Motor neuron (in vitro differentiated cells): ENCODE measurements around the gene MEGF11. TPM values are rescaled to one million over a fixed set of nuclear protein-coding genes. Genes with fewer than 3 reads are reported as not detected.

ENCODE experiments used
- ATAC-seq, 8 experiments: fragments of 200-7000 bp; cut with Tn5 transposase; replicated peaks in 6 of 8; 2 replicates each; pipeline ENCODE4 v1.8.0; 2021; ENCODE audit warnings: mild to moderate bottlenecking in 8 of 8, moderate library complexity in 8 of 8
- H3K27ac ChIP-seq, 2 donors: fragments of 250-450 bp; sonication (Bioruptor Pico); 2 replicates each; pipeline ENCODE4 v1.9.0; 2021; ENCODE audit warnings: antibody characterized with exemption in 2 of 2, mild to moderate bottlenecking in 2 of 2, moderate library complexity in 1 of 2
- H3K4me1 ChIP-seq, 2 donors: fragments of 250-450 bp; sonication (Bioruptor Pico); replicated peaks in 1 of 2; 2 replicates each; pipeline ENCODE4 v1.6.1; 2021; ENCODE audit warnings: antibody characterized with exemption in 2 of 2, mild to moderate bottlenecking in 2 of 2, moderate library complexity in 1 of 2
- H3K4me3 ChIP-seq, 5 donors: fragments of 250-450 bp; sonication (Bioruptor Pico); 2 replicates each; pipeline ENCODE4 v1.9.0; 2021; ENCODE audit warnings: antibody characterized with exemption in 5 of 5, mild to moderate bottlenecking in 5 of 5, moderate library complexity in 4 of 5
- WGBS, 10 experiments: fragments of 450-650 bp; shearing (Covaris generic); methylation state at CpG; one replicate each; pipeline ENCODE4 v1.0.0; 2022; 5-methylcytosine and 5-hydroxymethylcytosine counted together
- in situ Hi-C, 9 experiments: fragments of 400-800 bp; cut with MboI; loops; one replicate each; pipeline ENCODE4 v1.15.0; 2021; ENCODE audit warnings: low sequenced_read_pairs in 9 of 9, low pct_unique_long_range_greater_than_20kb in 2 of 9; ENCODE audit not compliant: unreplicated experiment in 9 of 9
- total RNA-seq, 8 experiments: library from RNA; unstranded; fragments of 300-600 nt; gene quantifications; 2 replicates each; pipeline versions ENCODE4 v1.2.3 to v1.2.4, GENCODE V29; 2022

Gene MEGF11
- total RNA-seq = 10 to 100 TPM in 3 of 8 experiments, 1 to 10 TPM in 5; 2.8 to 18.2 (median 9.0) TPM

- peak; percentile 29 to 64 (median 58) for ATAC-seq
- WGBS, 10 experiments = 0 to 3% (median 0%) methylated on average over 2 to 11 of the region's 64 CpGs; no CpG with 5 or more reads in 1 of the 10 experiments
- in situ Hi-C loops = no loop called here
- peak within 1 kb of the TSS; percentile 41 to 64 (median 45) for H3K4me3 ChIP-seq
- H3K4me1 ChIP-seq = peaks cover 7 to 8% of the 10 kb centered on the region in 2 donors
- H3K27ac ChIP-seq = no peak within 1 kb of the TSS
These were observed at the start of gene MEGF11 for GRCh38 chr15:66253418-66254088. Gene MEGF11 (minus strand): TSS chr15:66253750. CDS start chr15:66128403, 125,347 bp downstream.

GRCh38 chr15:66302489-66303278 is 49.1 kb upstream of the MEGF11 start:
- Histone ChIP-seq H3K4me1 (peaks cover 0 to 4% of the 10 kb centered on the region in 2 donors), H3K4me3 (no peak overlapping the region), H3K27ac (no peak overlapping the region)
- WGBS, 10 experiments = 44 to 100% (median 72%) methylated on average over 1 to 5 of the region's 5 CpGs; no CpG with 5 or more reads in 2 of the 10 experiments
- in situ Hi-C loops = no loop called here
- peak in 3 of 8 experiments; percentile 78 to 88 (median 87) for ATAC-seq

GRCh38 chr15:66298803-66299251 is 45.3 kb upstream of the MEGF11 start:
- peaks cover 19 to 21% of the 10 kb centered on the region in 2 donors for H3K4me1 ChIP-seq
- WGBS, 10 experiments = 7 to 100% (median 71%) methylated on average over 1 to 4 of the region's 4 CpGs; no CpG with 5 or more reads in 2 of the 10 experiments
- no peak overlapping the region for H3K27ac ChIP-seq
- H3K4me3 ChIP-seq = no peak overlapping the region
- ATAC-seq = peak in 2 of 8 experiments; percentile 7 to 15
- in situ Hi-C loops = loop anchor here in 2 of 9 experiments (25.0 kb wide), 1 partner anchor 387 kb away; no protein-coding TSS in a partner anchor

- no peak for ATAC-seq
- no peak overlapping the region for H3K27ac ChIP-seq
- in situ Hi-C loops = loop anchor here in 2 of 9 experiments (25.0 kb wide), 1 partner anchor 384 kb away; no protein-coding TSS in a partner anchor
These were observed 42.6 kb upstream of the MEGF11 start for GRCh38 chr15:66296186-66296585.

GRCh38 chr15:66294932-66295235 is 41.3 kb upstream of the MEGF11 start:
- Histone ChIP-seq H3K4me3 (no peak overlapping the region), H3K4me1 (peaks cover 30 to 35% of the 10 kb centered on the region in 2 donors), H3K27ac (no peak overlapping the region)
- ATAC-seq = no peak
- WGBS, 10 experiments = 0 to 62% (median 47%) methylated on average over 1 to 3 of the region's 3 CpGs; no CpG with 5 or more reads in 2 of the 10 experiments
- in situ Hi-C loops = loop anchor here in 2 of 9 experiments (25.0 kb wide), 1 partner anchor 383 kb away; no protein-coding TSS in a partner anchor

More at GRCh38 chr15:66296186-66296585, 42.6 kb upstream of the MEGF11 start:
- WGBS, 10 experiments = 40 to 88% (median 75%) methylated on average over 1 to 5 of the region's 5 CpGs; no CpG with 5 or more reads in 1 of the 10 experiments
- H3K4me3 ChIP-seq = no peak overlapping the region
- H3K4me1 ChIP-seq = peaks cover 30 to 35% of the 10 kb centered on the region in 2 donors

GRCh38 chr15:66294157-66294931 is 40.8 kb upstream of the MEGF11 start:
- peak in 7 of 8 experiments; percentile 5 to 28 (median 14) for ATAC-seq
- Histone ChIP-seq H3K4me1 (peaks cover 30 to 35% of the 10 kb centered on the region in 2 donors), H3K27ac (peak overlapping the region; percentile 88 to 93), H3K4me3 (peak overlapping the region; percentile 39 to 58 (median 48))
- 0 to 42% (median 11%) methylated on average over 1 to 9 of the region's 16 CpGs; no CpG with 5 or more reads in 1 of the 10 experiments for WGBS, 10 experiments
- in situ Hi-C loops = loop anchor here in 2 of 9 experiments (25.0 kb wide), 1 partner anchor 382 kb away; no protein-coding TSS in a partner anchor

- in situ Hi-C loops = loop anchor here in 2 of 9 experiments (25.0 kb wide), 1 partner anchor 381 kb away; no protein-coding TSS in a partner anchor
- WGBS, 10 experiments = 2% methylated on average over 11 of the region's 92 CpGs; no CpG with 5 or more reads in 9 of the 10 experiments
- peak within 1 kb of the TSS; percentile 88 to 93 for H3K27ac ChIP-seq
These were observed 40.0 kb upstream of the MEGF11 start, which contains the start of gene DIS3L for GRCh38 chr15:66293419-66294156. Gene DIS3L (plus strand): TSS chr15:66293568. CDS start chr15:66293597, 29 bp downstream.

GRCh38 chr15:66292571-66293418 is 39.2 kb upstream of the MEGF11 start:
- no peak for ATAC-seq

More at GRCh38 chr15:66293419-66294156, 40.0 kb upstream of the MEGF11 start, which contains the start of gene DIS3L:
- Histone ChIP-seq H3K4me3 (peak within 1 kb of the TSS; percentile 39 to 58 (median 48)), H3K4me1 (peaks cover 30 to 32% of the 10 kb centered on the region in 2 donors)
- peak; percentile 82 to 87 (median 86) for ATAC-seq

GRCh38 chr15:66291816-66292570 is 38.4 kb upstream of the MEGF11 start:
- ATAC-seq = no peak
- Histone ChIP-seq H3K4me3 (no peak overlapping the region), H3K27ac (no peak overlapping the region), H3K4me1 (peaks cover 31 to 33% of the 10 kb centered on the region in 2 donors)
- 0 to 100% (median 69%) methylated on average over 1 to 5 of the region's 6 CpGs; no CpG with 5 or more reads in 4 of the 10 experiments for WGBS, 10 experiments
- in situ Hi-C loops = loop anchor here in 2 of 9 experiments (25.0 kb wide), 1 partner anchor 380 kb away; no protein-coding TSS in a partner anchor

More at GRCh38 chr15:66292571-66293418, 39.2 kb upstream of the MEGF11 start:
- 21 to 100% (median 70%) methylated on average over 1 to 16 of the region's 22 CpGs for WGBS, 10 experiments
- in situ Hi-C loops = loop anchor here in 2 of 9 experiments (25.0 kb wide), 1 partner anchor 380 kb away; no protein-coding TSS in a partner anchor
- H3K4me3 ChIP-seq = peak overlapping the region; percentile 39 to 58 (median 48)
- peaks cover 30 to 31% of the 10 kb centered on the region in 2 donors for H3K4me1 ChIP-seq
- peak overlapping the region; percentile 88 to 93 for H3K27ac ChIP-seq

- no peak overlapping the region for H3K4me3 ChIP-seq
- in situ Hi-C loops = loop anchor here in 2 of 9 experiments (25.0 kb wide), 1 partner anchor 378 kb away; no protein-coding TSS in a partner anchor
- no peak overlapping the region for H3K27ac ChIP-seq
- ATAC-seq = no peak
- peaks cover 30 to 31% of the 10 kb centered on the region in 2 donors for H3K4me1 ChIP-seq
These were observed 37.0 kb upstream of the MEGF11 start for GRCh38 chr15:66290518-66290917.
